GM19372 (cell line): ENCODE results near the gene MS4A13.
A peak's percentile ranks its signal among the peaks of the same experiment; 100 is the strongest.
"Not testable (repeated sequence)": the region's sequence is repeated elsewhere in the genome, so short reads cannot be mapped to it uniquely, and the experiment has no call there.

Experiments used
- ATAC-seq: cut with Tn5 transposase; IDR thresholded peaks from one replicate; pipeline ENCODE4 v1.9.1; 2021; ENCODE audit warnings: mild to moderate bottlenecking, low read depth, moderate library complexity; ENCODE audit not compliant: unreplicated experiment

The MS4A13 gene, protein sequence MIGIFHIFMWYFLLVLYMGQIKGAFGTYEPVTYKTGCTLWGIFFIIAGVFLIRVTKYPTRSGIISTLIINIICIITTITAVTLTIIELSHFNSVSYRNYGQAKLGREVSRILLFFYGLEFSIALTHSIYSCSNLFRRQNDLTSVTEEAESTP

DNA sequence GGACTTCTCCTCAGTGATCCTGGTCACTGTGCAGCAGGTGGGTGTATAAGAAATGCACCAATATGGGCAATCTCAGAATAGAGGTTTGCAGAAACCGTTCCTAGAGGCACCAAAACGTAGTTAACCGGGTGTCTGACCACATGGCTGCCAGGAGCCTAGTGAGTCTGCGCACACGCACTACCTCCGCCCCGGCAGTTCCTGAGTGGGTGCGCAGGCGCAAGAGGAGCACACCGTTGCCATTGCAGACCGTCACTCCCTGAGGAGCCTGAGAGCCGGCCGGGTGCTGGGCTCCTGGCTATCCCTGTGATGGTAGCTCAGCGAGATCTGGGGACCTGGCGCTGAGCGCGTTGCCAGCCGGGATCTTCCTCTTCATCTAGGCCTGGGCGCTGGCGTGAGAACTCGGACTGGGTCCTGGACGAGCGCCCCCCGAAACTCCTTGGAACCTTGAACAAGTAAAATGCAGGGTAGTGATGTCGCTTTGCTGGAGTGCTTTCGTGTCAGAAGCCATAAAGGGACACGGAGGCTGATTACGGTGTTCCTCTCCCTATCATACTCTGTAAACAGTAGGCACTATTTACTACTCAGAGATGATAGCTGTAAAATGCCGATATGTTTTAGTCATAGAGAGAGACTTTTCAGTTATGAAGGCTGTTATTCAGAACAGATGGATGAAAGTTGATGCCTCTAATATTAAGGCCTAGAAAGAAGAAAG, at the start of gene MS4A13:
TSS of gene MS4A13 (plus strand) at position 249 of the 712 bp plus-strand sequence. CDS start 2,692 bp downstream, outside the sequence.
- no peak for ATAC-seq

DNA sequence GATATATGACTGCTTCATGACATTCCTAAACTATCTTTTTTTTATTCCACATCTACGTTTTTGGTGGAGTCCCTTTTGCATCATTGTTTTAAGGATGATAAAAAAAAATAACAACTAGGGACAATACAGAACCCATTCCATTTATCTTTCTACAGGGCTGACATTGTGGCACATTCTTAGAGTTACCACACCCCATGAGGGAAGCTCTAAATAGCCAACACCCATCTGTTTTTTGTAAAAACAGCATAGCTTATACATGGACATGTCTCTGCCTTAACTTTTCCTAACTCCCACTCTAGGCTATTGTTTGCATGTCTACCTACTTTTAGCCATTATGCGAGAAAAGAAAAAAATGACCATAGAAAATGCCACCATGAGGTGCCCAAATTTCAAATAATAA, 46.4 kb upstream of the MS4A13 start:
- ATAC-seq, result no peak

DNA sequence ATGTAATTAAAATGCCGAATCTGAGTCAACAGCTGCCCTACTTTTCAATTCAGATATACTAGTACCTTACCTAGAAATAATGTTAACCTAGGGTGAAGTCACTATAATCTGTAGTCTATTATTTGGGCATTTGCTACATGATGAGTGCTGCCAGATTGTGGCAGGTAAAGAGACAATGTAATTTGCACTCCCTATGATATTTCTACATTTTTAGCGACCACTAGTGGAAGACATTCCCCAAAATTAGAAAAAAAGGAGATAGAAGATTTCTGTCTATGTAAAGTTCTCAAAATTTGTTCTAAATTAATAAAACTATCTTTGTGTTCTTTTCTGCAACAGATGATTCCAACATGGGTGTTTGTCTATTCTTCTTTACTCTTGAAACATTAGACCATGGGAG, 45.5 kb upstream of the MS4A13 start:
- ATAC-seq, result no peak

DNA sequence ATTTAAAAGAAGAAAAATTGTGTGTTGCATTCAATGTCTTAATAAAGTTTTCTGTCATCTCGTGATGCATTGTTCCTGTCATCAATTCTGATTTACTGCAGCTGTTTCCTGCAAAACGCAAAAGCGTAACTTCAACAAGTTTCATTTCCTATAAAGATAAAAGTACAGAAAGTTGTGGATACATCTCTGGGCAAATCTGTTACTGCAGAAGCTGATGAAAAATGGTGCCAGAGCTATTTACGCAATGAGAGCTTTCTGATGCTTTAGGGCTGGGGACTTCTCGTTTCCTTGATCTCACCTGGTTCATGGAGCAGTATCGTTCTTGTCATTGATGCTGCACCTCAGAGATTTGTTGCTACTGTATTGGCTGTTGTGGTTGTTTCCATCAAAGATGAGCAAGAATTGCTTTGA, 38.2 kb upstream of the MS4A13 start:
- no peak for ATAC-seq

DNA sequence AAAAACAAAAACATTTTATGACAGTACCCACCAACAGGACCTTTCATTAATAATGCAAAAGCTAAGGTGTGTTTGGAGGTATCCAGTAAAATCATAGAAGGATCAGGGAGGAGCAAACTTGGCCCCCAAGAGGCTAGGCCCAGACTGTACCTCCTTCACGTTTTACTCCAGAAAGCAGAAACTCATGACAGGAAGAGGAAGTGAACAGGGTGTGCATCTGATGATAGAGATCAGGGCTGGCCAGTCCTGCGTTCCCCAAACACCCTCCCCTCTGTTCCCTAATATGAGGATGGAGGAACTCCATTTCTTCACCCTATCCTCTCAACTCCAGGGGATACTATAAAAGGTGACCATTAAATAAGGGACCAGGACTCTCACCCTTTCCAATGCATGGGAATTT, 32.8 kb upstream of the MS4A13 start:
- no peak for ATAC-seq

DNA sequence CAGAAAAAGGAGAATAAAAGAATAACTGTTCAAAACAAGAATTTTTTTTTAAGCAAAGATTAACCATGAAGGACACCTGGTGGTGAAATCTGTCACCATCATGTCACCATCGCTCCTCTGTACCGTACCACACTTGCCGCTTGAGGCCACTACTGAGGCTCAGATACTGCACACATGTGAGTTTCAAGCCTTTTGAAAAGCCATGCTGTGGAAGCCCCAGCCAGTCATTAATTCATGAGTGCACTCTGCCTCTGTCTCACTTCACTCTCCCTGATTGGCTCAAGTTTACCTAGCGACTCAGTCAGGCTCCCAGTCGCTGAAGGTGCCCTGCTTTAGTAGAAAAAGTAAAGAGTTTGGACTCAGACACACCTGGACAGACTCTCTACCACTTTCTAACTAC, 29.2 kb upstream of the MS4A13 start:
- ATAC-seq, result peak; percentile 98

DNA sequence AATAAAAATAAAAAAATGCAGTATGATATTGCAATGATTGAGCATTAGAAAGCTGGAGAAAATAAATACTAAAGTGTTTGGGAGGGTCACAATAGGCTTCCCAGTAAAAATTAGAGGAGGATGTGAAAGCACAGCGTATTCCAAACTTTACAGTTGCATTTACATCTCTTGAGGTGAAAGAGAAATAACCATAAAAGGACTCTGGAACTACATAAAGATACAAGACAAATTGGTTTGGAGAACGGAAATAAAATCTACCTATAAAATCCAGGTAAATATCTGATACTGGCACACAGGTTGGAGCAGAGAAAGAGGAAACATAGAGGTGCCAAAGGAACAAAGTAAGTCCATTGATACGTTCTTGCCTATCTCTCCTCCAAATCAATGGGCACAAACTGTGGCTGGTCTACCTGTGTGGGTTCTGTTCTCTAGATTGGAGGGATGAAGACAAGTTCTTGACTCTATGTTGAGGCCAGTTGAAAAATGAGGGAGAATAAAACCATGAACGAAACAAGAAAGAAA, 22.6 kb upstream of the MS4A13 start, which contains the start of gene MS4A12:
TSS of gene MS4A12 (plus strand) at position 291 of the 522 bp plus-strand sequence. CDS start 4,541 bp downstream, outside the sequence.
- no peak for ATAC-seq

DNA sequence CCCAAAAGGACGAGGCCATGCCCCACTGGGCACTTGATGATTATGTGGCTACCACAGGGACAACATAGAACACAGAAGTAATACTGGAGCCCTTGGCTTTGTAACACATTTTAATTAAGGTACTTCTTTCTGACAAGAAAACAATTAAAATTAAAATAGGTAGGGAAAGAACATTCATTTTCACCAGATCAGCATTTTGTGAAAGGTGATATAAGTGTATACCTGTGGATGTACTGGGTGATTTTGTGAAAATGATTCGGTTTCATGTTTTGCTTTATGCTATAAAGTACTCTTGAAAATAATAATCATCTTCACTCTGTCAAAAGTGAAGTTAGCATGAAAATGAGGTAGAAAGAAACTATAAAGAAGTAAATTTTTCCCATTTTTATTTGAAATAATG, 21.7 kb upstream of the MS4A13 start:
- ATAC-seq, result no peak

DNA sequence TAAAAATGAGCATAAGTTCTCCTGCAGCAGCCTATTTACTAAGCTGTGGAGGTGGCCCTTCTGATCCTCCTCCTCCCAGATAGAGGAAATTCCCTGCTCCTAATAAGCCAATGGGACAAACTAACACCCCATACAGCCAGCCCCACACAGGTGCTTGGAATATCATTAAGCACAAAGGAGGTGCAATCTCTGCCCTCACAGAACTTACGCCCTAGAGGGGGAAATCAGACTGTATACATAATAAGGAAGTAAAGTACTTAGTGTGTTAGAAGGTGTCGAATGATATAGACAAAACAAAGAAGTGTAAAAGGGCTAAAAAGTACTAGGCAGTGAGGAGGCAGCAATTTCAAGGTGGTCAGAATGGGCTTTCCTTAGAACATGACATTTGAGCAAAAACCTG, 16.8 kb upstream of the MS4A13 start:
- no peak for ATAC-seq

DNA sequence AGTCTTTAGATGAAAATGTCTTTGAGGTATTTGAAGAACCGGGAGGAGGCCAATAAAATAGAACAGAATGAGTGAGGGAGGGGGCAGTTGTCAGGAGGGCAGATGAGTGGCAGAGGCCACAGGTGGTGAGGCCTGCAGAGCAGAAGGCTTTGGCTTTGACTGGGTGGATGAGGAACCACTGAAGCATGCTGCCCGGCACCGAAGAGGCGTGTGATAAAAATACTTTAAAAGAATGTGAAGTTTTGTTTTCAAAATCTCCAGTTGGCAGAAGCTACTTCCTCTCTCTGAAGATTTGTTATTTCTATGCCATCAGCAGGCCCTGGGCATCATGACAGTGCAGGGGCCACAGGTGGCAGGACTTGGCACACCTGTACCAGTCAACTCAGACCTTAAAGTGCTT, 16.3 kb upstream of the MS4A13 start:
- no peak for ATAC-seq

DNA sequence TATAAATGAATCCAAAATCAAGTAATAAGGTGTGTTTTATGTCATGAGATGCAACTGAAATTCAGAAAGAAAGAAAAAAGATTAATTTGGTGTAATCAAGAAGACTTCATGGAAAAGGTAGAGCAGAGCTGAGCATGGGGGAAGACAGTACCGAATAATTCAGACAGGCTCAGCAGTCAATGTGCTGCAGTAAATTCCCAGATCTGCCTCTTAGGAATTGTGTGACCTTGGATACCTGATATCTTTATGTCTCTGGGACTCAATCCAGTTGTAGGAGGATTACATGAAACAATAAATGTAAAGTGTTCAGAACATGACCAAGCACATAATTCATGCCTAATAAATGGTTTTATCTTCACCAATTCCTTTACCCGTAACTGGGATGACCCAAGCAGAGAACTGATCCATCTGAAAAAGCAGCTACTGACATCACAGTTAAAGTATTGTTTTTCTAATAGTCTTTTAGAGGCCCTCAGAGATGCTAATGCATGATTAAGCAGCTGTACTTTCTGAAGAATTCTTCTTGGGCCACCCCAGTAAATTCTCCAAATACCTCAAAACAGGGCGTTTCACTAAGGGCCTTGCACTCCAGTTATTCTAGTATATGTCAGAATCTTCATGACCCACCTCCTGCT, 14.8 kb upstream of the MS4A13 start:
- ATAC-seq, result no peak

DNA sequence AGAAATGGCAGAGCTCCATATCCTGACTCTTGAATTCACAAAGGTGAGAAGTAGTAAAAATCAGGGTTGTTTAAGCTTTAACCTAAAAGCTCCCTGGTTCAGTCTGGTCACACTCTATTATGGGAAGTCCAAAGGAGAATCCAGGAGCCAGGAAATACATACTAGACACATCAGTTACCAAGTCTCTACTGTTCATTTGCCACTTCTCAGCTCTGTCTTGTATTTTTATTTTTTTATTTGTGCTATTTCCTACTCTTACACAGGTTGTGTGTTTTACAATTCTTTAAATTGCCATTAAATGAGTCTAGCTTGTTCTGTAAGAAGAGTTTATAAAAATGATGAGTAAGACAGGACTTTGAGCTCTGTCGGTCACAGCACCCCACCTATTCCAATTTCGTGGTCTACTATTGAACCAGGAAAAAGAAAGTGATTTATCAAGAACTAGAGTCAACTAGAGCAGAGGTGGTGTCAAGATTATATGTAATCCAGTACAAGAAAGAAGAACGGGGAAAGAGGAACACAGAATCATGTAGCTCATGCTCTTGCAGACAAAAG, 12.9 kb upstream of the MS4A13 start:
- no peak for ATAC-seq

DNA sequence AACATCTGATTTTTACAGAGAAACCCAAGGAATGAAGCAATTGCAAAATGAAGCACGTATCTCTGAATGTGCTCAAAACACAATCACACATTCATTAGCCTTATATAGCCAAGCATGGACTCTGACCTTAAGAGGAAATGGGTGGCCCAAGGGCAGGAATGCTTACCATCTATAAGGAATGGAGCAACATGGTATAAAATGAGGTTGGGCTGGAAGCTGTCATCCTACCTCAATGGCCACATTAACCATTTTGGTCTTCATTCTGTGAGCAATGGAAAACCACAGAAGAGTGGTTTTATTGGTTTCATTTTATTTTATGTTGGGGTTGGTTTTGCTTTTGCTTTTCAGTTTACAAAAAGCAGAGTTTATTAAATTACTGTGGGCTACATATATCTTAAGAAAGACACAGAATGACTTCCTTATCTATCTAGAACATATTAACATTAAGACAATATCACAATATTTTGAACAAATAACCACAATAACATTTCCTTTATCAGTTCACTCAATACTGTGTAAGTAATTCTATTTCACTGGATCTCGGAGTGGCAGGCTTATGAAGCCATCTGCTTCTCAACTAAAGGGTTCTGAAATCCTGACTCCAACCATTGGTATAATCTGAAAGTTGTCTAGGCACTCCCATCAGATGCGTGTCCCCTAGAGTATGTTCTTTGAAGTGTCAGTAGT, 10.8 kb upstream of the MS4A13 start:
- ATAC-seq, result no peak

DNA sequence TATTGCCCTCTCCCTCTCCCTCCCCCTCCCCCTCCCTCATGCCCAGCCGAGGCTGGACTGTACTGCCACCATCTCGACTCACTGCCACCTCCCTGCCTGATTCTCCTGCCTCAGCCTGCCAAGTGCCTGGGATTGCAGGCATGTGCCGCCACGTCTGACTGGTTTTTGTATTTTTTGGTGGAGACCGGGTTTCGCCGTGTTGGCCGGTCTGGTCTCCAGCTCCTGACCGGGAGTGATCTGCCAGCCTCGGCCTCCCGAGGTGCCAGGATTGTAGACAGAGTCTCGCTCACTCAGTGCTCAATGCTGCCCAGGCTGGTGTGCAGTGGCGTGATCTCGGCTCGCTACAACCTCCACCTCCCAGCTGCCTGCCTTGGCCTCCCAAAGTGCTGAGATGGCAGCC, 5.6 kb upstream of the MS4A13 start:
- ATAC-seq, result not testable (repeated sequence)

DNA sequence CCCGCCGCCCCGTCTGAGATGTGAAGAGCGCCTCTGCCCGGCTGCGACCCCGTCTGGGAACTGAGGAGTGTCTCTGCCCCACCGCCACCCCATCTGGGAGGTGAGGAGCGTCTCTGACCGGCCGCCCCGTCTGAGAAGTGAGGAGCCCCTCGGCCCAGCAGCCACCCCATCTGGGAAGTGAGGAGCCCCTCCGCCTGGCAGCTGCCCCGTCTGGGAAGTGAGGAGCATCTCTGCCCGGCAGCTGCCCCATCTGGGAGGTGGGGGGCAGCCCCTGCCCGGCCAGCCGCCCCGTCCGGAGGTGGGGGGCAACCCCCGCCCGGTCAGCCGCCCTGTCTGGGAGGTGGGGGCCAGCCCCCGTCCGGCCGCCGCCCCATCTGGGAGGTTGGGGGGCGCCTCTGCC, 5.0 kb upstream of the MS4A13 start:
- ATAC-seq, result not testable (repeated sequence)

DNA sequence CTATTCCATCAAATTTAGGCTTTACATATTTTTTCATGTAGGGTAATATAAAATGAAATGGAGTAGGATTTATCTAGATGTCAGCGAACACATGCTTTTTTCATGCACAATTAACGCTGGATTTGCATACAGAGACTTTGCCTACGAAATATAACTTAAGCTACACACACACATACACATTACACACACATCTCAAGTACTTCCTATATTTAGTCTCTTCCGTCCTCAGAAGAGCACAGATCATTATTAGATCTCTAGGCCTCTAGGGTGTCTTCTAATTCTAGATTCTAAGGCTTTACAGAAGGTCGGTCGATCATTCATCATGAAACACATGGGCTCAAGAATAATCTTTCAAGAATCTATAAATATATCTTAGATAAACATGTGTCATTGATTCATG, 3.8 kb upstream of the MS4A13 start:
- ATAC-seq, result no peak

DNA sequence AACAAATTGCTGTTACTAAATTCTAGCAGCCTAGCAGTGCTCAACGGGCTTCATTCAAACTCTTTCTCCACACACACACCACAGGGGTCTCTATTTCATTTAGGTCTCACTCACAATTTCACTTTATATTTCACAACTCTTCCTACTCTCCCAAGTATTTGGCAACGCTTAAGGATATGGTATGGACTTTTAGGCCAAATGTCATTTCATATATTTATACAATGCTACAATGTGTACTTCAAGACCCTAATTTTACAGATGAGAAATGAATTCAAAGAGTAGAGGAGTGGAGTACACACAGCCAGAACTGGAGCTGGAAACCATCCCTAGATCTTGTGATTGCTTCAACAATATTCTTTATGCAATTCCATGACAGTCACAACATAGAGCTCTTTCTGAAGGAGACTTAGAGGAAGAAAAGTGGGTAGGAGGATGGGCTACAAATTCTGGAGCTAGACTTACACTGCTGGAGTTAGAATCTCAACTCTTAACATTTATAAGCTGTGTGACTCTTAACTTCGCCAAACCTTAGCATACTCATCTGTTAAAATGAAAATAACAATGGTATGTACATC, 2.5 kb upstream of the MS4A13 start:
- no peak for ATAC-seq

DNA sequence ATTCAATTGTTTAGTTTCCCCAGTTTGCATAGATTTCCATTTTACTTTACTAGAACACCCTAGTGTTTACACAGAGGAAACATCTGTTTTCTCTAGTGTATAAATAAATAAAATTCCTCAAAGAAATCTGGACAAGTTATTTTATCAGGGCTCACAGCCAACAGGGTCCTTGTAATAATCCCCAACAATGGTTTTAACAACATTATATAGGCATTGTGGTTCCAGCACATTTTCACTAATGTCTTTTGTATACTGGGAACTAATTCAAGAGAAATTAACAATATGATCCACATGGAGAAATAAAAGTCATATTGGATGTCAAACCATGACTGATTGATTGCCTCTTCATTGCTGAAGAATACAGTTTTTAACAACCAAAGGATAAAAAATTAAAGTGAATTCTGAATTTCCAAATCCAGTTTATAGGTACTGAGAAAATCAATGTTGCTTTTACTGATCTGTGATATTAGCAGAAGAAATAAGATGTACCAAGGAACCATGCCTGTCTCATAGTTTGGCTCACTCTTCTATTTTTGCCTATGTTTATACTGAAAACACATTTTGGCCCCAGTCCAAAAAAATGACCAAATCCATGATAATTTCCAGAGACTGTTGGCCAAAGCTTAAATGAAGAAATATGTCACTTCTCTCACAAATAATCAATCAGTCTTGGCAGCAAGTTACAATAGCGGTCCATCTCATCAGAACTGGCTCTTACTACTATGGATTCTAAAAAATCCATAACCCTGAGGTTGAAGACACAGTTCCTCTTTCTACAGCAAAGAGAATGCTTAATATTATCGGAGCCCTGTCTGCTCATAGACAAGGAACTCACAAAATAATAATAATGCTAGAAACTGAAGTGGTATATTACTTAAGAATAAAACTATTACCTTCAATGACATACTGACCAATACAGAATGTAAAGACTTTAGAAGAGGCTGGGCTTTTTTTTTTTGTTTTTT, 1.4 kb upstream of the MS4A13 start:
- ATAC-seq, result no peak

DNA sequence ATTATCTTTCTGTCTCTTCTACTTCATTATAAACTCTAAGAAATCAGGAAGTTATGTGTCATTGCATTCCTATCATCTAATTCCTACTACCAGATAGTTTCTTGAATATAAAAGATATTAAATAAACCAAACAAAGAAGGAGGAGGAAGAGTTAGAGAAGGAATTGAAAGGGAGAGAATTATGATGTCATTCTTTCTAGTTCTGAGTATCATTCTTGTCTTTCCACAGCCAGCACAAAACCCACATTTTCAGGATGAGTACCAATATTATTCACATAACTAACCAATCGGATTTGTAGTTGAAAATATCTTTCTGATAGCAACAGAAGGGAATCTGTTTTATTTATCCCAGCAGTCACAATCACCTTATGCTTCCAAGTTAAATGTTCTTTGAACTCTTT, 13.3 kb downstream of the MS4A13 start:
- no peak for ATAC-seq
